ENCODE measurements around the gene ACOX1.
A peak's percentile ranks its signal among the peaks of the same experiment; 100 is the strongest.

The ACOX1 gene

DNA sequence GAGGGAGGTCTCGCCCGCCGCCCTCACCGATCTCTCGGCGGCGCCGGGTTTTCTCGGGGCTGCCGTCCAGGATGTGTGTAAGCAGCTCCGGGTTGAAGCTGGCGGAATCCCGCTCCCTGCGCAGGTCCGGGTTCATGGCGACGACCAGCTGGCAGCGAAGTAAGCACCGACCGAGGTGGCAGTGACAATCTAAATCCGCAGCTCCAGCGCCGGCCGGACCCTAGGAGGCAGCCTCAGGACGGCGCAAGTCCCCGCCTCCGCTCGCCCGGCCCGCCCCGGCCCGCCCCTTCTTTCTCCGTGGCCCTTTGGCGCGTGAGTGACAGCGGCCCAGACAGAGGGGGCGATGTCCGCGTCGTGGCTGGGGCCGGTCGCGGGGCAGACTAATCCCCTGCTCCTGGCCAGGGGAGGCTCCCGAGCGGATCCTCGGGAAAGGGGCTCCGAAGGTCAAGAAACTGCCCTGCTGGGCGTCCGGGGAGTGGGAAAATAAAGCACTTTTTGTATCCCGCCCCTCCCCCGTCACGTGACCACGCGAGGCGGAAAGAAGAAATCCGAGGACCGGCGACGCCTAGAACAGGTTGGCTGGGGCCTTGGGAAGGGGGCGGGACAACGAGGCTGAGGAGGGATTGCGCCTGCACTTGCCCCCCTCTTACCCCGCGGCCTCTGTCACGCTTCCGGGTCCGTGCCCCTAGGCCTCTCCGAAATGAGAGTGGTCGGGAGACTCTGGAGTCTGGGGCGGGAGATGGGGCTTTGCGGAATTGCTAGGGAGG, at the start of gene ACOX1, which contains the start of gene TEN1:
TSS of gene ACOX1 (minus strand) at position 229 of the 767 bp plus-strand sequence. CDS start at position 136, 93 bp downstream.
TSS of gene TEN1 (plus strand) at position 303 of the 767 bp plus-strand sequence. CDS start 6,953 bp downstream, outside the sequence.
- DNase-seq, result peak; percentile 94

DNA sequence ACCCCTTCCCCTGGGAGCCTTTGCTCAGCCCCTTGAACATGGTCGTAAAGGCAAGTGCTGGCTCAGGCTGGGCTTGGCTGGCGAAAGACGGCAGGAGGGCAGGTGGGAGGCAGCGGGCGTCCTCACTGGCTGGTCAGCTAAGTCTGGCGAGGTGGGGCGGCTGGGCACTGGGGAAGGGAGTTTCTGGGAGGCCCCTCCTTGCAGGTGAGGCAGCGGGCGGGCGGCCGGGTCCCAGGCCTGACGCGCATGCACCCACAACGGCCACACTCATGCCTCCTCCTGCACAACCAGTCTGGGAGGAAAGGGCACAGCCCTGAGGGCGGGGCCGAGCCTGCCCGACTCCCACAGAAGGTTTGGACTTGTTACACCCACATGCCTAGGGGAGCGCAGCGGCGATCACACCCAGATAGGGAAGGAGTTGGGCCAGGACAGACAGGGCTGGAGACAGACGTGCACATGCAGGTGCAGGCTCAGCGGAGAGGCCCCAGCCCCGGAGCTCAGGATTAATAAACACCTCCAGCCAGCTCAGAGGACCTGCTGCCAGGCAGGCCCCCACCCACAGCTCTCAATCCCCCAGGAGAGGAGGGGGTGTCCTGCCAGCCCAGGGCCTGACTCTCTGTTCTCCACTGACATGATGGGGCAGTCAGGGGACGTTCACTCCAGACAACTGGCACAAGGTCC, 48.3 kb upstream of the ACOX1 start, which contains the start of gene EVPL:
TSS of gene EVPL (minus strand) at position 148 of the 681 bp plus-strand sequence. CDS start at position 40, 108 bp downstream.
- peak; percentile 36 for DNase-seq

DNA sequence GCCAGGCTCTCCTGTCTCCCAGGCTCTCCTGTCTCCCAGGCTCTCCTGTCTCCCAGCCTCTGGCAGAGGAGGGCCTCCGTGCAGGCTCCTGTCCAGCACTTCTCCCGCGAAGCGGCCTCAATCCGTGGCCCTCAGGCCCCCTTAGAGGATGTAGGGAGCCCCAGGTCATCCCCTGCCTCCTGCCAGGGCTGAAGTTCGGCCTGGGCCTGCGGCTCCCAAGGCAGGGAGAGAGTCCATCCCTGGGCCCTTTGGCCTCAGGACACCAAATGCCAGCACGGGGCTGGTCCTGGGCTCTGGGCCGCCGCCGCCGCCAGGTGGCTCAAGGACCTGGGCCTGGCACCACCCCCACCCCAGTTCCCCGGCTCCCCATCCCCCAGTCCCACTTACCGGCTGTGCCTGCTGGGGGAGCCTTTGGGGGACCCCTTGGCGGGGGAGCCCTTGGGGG, 47.8 kb upstream of the ACOX1 start:
- no peak for DNase-seq

DNA sequence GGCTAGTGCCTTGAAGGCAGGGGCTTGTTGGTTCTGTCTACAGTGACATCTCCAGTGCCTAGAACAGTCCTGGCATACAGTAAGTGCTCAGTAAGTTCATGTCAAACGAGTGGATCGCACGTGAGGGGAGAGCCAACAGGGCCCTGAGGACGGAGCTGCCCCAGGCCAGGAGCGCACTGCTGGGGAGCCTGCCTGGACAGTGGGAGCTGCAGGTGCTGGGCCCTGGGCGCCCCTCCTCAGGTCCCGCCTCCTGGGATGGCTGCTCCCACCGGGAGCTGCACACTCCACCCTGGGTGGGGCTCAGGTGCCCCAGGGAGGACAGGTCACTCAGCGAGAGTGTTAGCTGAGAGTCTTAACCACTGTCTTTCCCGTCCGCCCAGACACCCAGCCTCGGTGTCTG, 46.3 kb upstream of the ACOX1 start:
- DNase-seq, result no peak

DNA sequence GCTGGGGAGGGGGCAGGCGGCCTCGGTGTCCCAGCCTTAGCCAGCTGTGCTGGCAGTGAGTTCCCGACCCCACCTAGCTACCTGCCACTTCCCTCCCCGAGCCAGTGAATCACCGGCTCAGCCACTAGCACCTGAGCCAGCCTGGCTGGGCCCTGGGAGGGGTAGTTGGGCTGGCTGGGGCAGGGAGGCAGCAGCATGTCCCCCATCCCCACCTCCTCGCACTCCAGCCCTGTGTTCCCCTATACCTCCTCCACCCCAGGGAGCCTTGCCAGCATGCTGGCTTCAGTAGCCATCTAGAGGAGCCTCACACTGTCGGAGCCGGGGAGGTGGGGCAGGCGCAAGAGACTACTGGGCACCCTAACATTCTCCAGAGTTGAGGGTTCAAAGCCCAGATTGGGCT, 45.4 kb upstream of the ACOX1 start:
- no peak for DNase-seq

DNA sequence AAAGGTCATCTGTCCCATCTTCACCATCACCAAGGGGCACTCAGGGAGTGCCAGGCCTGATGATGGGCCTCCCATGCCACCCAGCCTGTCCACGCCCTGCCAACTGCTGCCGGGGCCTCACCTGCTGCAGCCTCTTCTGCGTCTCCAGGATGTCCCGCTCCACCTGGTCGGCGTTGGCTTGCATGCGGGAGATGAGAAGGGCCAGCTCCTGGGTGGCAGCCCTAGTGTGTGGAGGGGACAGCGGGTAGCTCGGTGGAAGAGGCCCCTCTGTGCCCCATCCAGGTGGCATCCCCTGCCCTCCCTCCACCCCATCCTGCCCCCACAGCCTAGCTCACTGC, 44.9 kb upstream of the ACOX1 start:
- DNase-seq, result no peak

DNA sequence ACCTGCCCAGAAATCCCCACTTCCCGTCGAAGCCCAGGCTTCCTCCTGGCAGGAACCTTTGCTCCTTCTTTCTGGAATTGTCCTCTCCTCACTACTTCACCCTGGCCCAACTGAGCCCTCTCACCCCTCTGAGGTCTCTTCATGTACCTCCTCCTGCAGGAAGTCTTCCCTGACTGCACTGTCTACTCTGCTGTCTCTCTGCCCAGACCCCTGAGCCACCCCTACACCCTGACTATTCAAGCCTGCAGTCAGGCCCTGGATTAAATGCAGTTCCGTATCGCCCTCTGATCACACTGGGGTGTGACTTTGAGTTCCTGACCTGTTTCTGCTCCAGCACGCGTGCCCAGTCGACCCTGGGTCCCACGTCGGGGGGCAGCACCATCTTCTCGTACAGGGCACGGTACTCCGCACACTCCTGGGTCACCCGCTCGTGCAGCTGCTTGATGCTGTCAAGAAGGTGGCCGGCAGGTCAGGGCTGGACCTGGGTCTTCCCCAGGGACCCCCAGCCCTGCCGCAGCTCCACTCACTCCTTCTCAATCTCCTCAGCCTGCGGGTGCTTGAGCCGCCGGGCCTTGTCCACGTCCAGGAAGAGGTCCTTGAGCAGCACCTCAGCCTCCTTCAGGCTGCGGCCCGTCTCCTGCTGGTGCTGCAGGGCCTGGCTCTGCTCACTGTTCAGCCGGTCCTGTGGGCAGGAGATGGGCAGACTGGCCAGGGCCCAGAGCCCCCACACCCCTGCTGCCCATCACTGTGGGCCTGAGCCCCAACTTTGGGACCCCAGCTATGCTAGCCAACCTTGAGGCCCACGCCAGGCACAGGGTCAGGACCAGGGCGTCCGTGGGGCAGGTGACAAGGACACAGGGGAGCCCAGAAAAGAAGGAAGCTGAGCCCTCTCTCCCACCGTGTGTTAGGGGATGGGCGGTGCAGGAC, 44.3 kb upstream of the ACOX1 start:
- DNase-seq, result no peak

DNA sequence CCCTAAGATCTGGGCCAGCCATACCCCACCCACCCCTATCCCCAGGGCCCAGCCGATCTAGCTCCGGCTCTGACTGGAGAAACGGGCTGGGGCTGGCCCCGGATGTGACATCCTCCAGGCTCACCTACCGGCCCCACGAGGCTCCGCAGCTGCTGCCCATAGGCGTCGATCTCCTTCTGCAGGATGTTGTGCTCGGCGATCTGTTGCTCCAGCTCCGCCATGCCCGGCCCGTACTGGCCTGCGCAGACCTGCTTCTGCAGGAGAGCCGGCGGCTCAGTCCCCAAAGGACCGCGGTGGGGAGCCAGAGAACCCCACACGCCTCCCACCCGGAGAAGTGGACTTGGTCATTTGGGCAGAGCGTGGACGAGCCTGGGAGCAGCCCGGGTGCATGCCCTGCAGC, 43.3 kb upstream of the ACOX1 start:
- DNase-seq, result no peak

DNA sequence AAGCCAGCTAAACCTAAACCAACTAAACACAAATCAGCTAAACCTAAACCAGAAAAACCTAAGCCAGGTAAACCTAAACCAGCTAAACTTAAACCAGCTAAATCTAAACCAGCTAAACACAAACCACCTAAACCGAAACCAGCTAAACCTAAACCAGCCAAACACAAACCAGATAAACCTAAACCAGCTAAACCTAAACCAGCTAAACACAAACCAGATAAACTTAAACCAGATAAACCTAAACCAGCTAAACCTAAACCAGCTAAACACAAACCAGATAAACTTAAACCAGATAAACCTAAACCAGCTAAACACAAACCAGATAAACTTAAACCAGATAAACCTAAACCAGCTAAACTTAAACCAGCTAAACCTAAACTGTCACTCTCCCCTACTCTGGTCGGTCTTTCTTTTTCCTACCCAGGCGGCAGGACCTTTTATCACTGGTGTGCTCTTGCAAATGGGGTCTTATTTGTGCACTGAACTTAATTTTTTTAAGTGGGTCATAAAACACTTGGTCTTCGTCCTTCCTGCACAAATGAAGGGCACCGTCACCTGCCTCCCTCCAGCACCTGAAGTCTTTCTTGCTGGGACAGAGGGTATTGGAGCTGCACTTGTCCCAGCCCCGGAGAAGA, 41.0 kb upstream of the ACOX1 start:
- no peak for DNase-seq

DNA sequence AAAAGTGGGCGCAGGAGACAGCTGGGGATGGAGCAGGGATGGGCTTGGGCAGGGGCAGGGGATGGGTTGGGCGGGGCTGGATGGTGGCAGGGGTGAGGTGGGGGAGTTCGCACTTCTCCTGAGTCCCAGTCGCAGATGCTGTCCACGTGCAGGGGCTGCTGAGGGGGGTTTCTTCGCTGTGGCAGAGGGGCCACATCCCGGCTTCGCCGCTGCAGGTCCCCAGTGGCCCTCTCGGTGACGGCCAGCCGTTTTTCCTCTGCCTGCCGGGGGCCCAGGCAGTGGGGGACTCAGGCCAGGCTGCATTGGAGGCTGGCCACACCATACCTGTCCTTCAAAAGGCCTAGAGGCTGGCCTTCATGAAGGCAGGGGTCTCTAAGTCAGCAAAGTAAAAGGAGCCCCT, 39.8 kb upstream of the ACOX1 start:
- DNase-seq, result no peak

DNA sequence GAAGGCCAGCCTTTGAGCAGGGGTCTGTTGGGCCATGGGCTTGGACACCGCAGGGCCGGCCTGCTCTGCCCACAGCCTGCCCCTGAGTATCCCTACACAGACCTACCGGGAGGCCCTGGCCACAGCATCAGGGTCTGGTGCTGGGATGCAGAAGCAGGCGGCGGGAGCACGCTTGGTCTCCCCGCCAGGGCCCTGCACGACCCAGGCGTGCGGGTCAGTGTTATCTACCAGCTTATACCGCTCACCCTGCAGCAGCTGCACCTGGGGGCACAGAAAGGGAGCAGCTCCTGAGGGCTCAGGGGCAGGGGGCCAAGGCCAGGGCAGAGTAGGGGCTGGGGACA, 39.3 kb upstream of the ACOX1 start:
- DNase-seq, result no peak

DNA sequence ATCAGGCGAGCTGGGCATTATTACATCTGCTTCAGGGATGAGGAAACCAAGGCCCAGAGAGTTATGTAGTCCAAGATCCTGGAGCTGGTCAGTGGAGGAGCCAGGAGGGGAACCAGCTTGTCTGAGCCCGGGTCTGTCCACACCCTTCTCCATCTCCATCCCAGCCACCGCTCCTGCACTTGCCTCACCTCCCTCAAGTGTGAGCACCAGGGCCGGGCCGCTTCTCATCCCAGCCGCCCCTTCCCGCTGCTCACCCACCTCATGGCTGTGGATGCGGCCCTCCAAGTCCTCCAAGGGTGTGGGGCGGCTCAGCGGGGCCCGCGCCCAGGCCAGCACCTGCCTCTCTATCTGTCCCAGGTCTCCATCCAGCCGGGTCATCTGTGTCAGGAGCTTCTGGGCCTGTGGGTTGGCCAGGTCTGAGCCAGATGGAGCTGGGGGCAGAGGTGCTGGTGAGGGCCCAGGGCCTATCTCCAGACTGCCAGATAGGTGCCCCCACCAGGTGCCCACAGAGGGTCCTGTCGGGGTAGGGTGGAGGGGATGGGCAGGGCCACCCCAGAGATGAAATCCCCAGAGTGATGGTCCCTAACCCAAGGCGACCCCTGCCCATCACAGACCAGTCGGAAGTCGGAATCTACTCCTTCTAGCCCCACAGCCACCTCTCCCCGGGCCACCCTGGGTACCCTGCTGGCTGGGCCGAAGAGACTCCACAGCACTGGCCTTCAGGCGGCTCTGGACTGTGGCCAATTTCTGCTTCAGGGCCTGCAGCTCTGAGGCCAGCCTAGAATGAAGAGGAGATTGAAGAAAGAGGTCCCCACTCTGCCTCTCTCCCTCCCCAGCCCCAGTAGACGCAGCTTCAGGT, 38.7 kb upstream of the ACOX1 start:
- no peak for DNase-seq

DNA sequence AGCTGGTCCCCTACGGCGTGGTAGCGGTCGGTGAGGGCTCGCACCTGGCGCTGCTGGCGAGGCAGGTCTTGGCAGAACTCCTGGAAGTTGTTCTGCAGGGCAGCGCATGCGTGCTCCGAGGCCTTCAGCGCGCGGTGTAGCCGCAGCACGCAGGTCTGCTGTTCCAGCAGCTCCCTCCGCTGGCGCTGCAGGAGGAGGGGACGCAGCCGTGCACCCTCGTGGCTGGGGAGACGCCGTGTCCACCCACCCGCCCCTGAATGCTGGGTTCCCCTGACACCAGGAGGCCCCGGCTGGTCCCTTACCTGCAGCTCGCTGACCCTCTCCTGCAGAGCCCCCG, 35.9 kb upstream of the ACOX1 start:
- DNase-seq, result no peak

DNA sequence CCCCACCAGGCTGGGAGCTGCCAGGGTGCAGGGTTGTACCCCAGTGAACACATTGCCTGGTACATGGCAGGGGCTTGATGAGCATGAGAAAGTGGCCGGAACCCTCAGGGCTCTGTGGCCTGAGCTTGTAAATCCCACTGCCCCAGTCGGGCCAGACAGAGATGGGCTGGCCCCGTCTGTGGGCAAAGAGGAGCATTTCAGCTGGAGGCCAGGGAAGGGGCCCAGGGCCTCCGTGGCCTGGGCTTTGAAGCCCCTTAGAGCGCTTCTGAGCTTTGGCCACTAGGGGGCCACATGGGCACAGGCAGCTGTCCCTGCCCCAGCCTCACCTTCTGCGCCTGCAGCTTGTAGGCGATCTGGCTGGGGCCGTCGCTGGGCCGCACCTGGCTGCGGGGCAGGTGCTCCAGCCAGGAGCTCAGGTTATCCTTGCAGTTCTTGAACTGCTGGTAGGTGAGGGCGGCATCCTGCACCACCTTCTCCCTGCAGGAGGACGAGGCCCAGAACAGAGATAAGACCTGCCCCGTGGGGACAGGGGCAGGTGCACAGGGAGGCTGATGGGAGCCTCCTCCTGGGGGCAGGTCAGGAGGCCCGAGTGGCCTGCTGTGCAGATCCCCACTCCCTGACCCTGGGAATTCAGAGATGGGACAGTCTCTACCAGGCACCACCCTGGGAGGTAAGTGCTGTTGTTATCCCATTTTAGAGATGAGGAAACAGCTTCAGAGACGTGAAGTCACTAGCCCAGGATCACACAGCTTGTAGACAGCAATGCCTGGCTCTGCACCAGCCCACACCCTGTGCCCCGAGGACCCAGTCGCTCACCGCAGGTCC, 35.3 kb upstream of the ACOX1 start:
- DNase-seq, result peak; percentile 48

DNA sequence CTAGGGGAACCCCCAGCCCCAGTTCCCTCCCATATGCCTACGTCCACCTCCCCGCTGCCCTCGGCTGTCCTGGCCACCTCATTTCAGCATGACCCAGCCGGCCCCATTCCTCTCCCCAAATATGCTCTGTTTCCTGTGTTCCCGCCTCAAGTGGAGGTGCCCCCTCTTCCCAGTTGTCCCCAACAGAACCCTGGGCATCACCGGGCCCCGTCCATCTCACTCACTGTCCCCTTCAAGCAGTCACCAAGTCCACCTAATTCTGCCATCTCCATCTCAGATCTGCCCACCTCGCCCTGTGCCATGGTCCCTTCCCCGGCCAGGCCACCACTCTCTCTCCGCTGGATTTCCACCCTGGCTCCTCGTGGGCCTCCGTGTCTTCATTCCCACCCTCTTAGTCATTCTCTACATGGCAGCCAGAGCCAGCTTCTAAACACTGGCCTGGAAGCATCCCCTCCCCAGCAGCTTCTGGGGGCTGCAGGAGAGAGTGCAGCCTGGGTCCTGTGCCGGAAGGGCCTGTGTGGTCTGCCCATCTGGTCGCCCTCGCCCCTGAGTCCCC, 34.5 kb upstream of the ACOX1 start:
- DNase-seq, result no peak

DNA sequence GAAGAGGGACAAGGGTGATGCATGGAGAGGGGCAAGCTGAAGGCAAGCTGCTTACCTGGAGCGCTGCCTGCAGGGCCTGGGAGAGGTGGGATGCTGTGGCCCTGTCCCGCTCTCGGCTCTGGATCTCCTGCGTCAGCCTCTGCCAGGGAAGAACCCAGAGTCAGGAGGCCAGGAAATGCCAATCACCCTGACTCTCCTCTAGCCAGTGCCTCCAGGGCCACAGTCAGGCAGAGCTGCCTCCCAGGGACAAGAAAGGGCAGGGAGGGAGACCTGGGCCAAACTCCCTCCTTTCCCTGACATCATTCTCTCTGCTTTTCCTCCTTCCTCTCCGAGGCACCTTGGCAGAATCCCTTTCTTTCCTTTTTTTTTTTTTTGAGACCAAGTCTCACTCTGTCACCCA, 33.0 kb upstream of the ACOX1 start:
- DNase-seq, result no peak

DNA sequence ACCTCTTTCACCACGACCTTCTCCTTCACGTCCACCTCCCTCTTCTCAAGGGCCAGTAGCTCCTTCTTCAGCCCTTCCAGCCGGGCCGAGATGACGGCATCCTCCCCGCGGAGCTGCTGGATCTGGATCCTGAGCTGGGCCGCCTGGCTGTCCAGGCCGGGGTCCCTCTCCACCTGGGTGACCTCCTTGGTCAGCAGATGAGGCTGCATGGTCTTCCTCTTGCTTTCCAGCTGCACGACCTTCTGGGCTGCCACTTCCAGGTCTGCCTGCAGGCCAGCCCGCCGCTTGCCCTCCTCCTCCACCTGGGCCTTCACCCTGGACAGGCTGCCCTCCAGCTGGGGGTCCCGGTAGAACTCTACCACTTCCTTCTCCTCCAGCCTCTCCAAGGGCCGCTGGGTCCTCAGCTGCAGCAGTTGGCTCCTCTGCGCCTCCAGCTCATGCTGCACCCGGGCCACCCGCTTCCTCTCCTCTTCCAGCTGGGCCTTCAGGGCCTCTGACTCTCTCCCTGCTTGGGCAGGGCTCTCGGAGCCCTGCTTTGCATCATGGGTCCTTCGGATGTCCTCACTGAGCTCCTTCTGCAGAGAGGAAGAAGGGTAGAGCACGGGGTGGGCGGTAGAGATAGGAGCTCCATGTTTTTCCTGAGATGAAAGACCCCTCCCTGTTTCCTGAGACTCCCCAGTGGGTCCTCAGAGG, 31.1 kb upstream of the ACOX1 start:
- no peak for DNase-seq

DNA sequence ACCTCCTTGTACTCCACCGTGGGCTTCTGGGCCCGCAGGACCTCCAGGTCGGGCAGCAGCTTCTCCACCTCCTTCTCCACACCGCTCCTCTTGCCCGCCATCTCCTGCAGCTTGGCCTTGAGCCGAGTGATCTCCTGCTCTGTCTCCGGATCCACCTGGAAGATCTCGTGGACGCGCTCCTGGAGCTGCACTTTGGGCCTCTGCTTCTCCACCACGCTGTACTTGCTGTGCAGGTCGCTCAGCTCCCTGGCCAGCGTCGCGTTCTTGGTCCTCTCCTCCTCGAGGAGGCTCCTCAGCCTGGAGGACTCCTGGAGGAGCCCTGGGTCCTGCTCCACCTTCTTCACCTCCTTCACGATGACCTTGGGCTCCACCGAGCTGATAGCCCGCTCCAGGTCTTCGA, 30.5 kb upstream of the ACOX1 start:
- no peak for DNase-seq

DNA sequence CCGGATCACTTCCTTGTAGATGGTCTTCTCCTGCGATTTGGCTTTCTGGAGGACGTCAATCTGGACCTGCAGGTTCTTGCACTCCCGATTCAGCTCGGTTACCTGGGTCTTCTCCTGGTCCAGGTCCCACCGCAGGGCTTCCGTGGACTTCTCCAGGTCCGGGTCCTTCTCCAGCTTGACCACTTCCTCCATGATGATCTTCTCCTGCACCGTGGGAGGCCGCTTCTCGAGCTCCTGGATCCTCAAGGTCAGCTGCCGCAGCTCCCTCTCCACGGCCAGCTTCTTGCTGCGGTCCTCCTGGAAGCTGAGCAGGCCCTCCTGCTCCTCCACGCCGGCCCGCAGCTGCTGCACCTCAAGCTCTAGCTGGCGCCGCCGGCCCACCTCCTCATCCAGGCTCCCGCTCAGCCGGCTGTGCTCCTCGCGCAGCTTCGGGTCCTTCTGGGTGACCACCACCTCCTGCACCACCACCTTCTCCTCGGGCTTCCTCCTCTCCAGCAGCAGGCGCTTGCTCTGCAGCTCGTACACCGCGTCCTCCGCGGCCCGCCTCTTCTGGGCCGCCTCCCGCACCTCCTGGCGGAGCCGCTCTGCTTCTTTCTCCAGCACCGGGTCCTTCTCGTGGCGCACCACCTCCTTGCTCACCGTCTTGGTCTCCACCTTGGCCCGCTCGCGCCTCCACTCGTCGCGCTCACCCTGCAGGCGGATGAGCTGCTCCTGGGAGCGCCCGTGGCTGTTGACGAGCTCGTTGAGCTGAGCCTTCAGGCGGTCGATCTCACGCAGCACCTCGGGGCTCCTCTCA, 29.9 kb upstream of the ACOX1 start:
- no peak for DNase-seq

All from kidney glomerular epithelial cell (primary cell).